GM13976 (cell line): Measurements from ENCODE around the gene NKX2-2.

Experiments used
- DNase-seq: peaks from one replicate; pipeline ENCODE4 v3.0.0; 2012; ENCODE audit warnings: low spot score
- CTCF ChIP-seq: IDR thresholded peaks from 2 replicates; pipeline ENCODE4 v1.5.1; 2012; ENCODE audit warnings: borderline replicate concordance, mild to moderate bottlenecking; ENCODE audit not compliant: insufficient read depth; ENCODE audit errors: extremely low read depth, missing control alignments, control extremely low read depth
- in situ Hi-C: fragments of 300-500 bp; cut with MboI; formaldehyde crosslinking; loops from one replicate; pipeline ENCODE4 v1.12.0; 2022; ENCODE audit warnings: low sequenced_read_pairs, mixed read lengths, inconsistent platforms; ENCODE audit not compliant: unreplicated experiment

NKX2-2 gene

GRCh38 chr20:21523895-21524294, 10.0 kb upstream of the NKX2-2 start:
- DNase-seq = no peak
- TF ChIP-seq CTCF = no peak
- in situ Hi-C loops = loop anchor here (25.0 kb wide), 2 partner anchors 412 to 1162 kb away; partner anchors contain the start of genes INSM1 and LINC00237

DNA sequence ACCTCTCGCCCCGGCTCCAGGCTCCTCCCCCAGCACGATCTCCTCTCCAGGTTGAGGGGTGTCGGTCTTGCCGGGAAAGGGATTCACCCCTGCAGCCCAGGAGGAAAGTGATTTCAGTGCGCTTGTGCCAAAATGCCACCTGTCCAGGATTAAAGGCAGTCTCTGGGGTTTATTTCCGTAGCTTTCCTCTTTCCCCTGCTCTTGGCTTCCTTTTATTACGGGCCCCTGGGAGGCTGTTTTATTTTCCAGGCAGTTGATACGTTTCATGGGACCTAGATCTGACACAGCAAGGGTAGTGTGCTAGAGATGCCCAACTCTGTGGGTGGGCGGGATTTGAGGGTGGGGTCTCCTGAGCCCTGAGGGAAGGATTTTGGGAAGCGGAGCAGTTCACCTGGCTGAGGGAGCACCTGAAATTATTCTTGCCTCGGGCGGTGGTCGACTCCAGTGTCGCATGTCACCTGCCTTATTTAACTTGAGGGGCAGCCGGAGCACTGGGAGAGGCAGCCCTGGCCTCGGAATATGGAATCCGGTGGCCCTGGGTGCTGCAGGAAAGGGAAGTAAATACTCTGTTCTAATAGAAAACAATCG, 9.5 kb upstream of the NKX2-2 start:
- in situ Hi-C loops = loop anchor here (25.0 kb wide), 2 partner anchors 411 to 1161 kb away; partner anchors contain the start of genes INSM1 and LINC00237
- DNase-seq = no peak
- TF ChIP-seq CTCF = no peak

- no peak for TF ChIP-seq CTCF
- in situ Hi-C loops = loop anchor here (25.0 kb wide), 2 partner anchors 410 to 1160 kb away; partner anchors contain the start of genes INSM1 and LINC00237
- DNase-seq = peak; percentile 20
Measured at GRCh38 chr20:21522481-21523280, 8.8 kb upstream of the NKX2-2 start.

DNA sequence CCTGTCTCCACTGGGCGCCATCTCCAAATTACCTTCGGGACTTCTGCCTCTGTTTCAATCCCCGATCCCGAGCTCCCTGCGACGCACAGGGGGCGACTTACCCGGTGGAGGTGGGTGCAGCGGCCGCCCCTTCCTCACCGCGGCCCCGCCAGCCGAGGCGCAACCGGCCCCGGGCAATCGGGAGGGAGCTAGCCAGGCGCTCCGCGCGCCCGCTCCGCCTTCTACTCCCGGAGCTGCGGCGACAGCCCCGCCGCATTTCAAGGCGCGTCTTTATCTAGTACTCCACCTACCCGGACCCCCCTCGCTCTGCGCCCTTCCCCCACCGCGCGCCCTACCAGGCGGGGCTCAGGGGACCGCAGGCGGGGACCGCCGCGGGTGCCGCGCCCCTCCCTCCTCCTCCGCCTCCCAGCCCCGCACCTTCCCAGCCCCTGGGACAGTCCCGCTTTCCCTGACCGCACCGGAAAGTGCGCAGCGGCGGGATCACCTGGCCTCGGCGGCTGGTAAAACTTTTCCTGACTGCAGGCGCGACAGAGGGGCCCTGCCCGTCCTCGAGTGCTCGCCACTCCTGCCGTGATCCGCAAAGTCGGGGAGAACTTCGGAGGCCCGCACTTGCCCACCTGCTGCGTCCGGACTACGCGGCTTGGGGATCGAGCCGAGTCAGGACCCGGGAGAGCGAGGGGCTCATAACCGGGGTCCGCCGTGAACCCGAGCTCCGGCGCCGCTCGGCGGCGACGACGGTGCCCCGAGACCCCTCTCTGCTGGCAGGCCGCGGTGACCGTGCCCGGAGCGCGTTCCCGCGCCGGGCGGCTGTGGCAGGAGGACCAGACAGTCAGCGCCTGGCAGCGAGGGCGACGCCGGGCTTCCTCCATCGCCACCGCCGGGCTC, 8.0 kb upstream of the NKX2-2 start:
- TF ChIP-seq CTCF = no peak
- in situ Hi-C loops = loop anchor here (25.0 kb wide), 2 partner anchors 410 to 1160 kb away; partner anchors contain the start of genes INSM1 and LINC00237
- peak; percentile 15 for DNase-seq

- in situ Hi-C loops = loop anchor here (25.0 kb wide), 2 partner anchors 409 to 1159 kb away; partner anchors contain the start of genes INSM1 and LINC00237
- no peak for TF ChIP-seq CTCF
- peak; percentile 27 for DNase-seq
Measured at GRCh38 chr20:21520702-21521595, 7.1 kb upstream of the NKX2-2 start.
